Stimulated activated CD4-positive, alpha-beta T cell treated with anti-CD3 and anti-CD28 coated beads, Interleukin-4, amount 100 ng/mL, for 24 hours (primary cell): Measurements from ENCODE around the gene NPAS2.

ENCODE experiments used
- DNase-seq: peaks from one replicate; pipeline ENCODE4 v3.0.0-alpha.2; 2020

NPAS2 gene

GRCh38 chr2:100819370-100820272 lies at the start of gene NPAS2:
TSS of gene NPAS2 (plus strand) at chr2:100820139. CDS start at chr2:100904755, 84,616 bp downstream.
- no peak for DNase-seq

GRCh38 chr2:100771125-100771524 lies 48.8 kb upstream of the NPAS2 start:
- no peak for DNase-seq

- DNase-seq, result no peak
Measured at GRCh38 chr2:100773538-100773937, 46.4 kb upstream of the NPAS2 start.

GRCh38 chr2:100776445-100776844 lies 43.5 kb upstream of the NPAS2 start:
- DNase-seq, result no peak

- DNase-seq, result no peak
Measured at GRCh38 chr2:100778637-100779450, 41.1 kb upstream of the NPAS2 start.

GRCh38 chr2:100779908-100780202 lies 40.1 kb upstream of the NPAS2 start:
- DNase-seq, result no peak

- no peak for DNase-seq
Measured at GRCh38 chr2:100780203-100781008, 39.5 kb upstream of the NPAS2 start.

- DNase-seq, result no peak
Measured at GRCh38 chr2:100781009-100781325, 39.0 kb upstream of the NPAS2 start.

- DNase-seq, result no peak
Measured at GRCh38 chr2:100781523-100782379, 38.2 kb upstream of the NPAS2 start.

GRCh38 chr2:100782380-100782878 lies 37.5 kb upstream of the NPAS2 start:
- DNase-seq, result no peak

- no peak for DNase-seq
Measured at GRCh38 chr2:100783987-100784386, 36.0 kb upstream of the NPAS2 start.

- DNase-seq, result no peak
Measured at GRCh38 chr2:100784681-100785080, 35.3 kb upstream of the NPAS2 start.

GRCh38 chr2:100785626-100786296 lies 34.2 kb upstream of the NPAS2 start:
- no peak for DNase-seq

GRCh38 chr2:100786297-100786658 lies 33.7 kb upstream of the NPAS2 start:
- DNase-seq, result no peak

- no peak for DNase-seq
Measured at GRCh38 chr2:100786985-100787384, 33.0 kb upstream of the NPAS2 start.

GRCh38 chr2:100789361-100789760 lies 30.6 kb upstream of the NPAS2 start:
- no peak for DNase-seq

GRCh38 chr2:100791294-100791935 lies 28.5 kb upstream of the NPAS2 start:
- DNase-seq, result no peak

- no peak for DNase-seq
Measured at GRCh38 chr2:100791936-100792308, 28.0 kb upstream of the NPAS2 start.

GRCh38 chr2:100793220-100793619 lies 26.7 kb upstream of the NPAS2 start:
- DNase-seq, result no peak

- no peak for DNase-seq
Measured at GRCh38 chr2:100793982-100794381, 26.0 kb upstream of the NPAS2 start.

GRCh38 chr2:100796499-100797100 lies 23.3 kb upstream of the NPAS2 start:
- no peak for DNase-seq
